GM19463 (cell line): ENCODE results near the gene KCNH4.
"Not testable (repeated sequence)": the region's sequence is repeated elsewhere in the genome, so short reads cannot be mapped to it uniquely, and the experiment has no call there.

ENCODE experiments used
- ATAC-seq: cut with Tn5 transposase; IDR thresholded peaks from one replicate; pipeline ENCODE4 v1.9.1; 2021; ENCODE audit warnings: mild to moderate bottlenecking, moderate library complexity; ENCODE audit not compliant: unreplicated experiment

Gene KCNH4

GRCh38 chr17:42197564-42198156 is 16.7 kb upstream of the KCNH4 start:
- no peak for ATAC-seq

- ATAC-seq, result peak; percentile 93
These were observed 13.3 kb upstream of the KCNH4 start, which contains the start of gene GHDC for GRCh38 chr17:42193969-42194899. TSS of gene GHDC (minus strand) at chr17:42194494. CDS start at chr17:42193581, 913 bp downstream.

- ATAC-seq, result no peak
These were observed 12.4 kb upstream of the KCNH4 start for GRCh38 chr17:42193216-42193968.

GRCh38 chr17:42192189-42193126 is 11.5 kb upstream of the KCNH4 start:
- ATAC-seq, result no peak

- ATAC-seq, result no peak
These were observed 10.3 kb upstream of the KCNH4 start for GRCh38 chr17:42191275-42191608.

GRCh38 chr17:42190491-42191274 is 9.7 kb upstream of the KCNH4 start:
- no peak for ATAC-seq

GRCh38 chr17:42189651-42189965 is 8.7 kb upstream of the KCNH4 start:
- ATAC-seq, result no peak

- ATAC-seq, result no peak
These were observed 8.1 kb upstream of the KCNH4 start for GRCh38 chr17:42188749-42189650.

GRCh38 chr17:42187833-42188232 is 6.9 kb upstream of the KCNH4 start:
- no peak for ATAC-seq

GRCh38 chr17:42186191-42186590 is 5.2 kb upstream of the KCNH4 start:
- not testable (repeated sequence) for ATAC-seq

- no peak for ATAC-seq
These were observed 4.6 kb upstream of the KCNH4 start for GRCh38 chr17:42185621-42185930.

GRCh38 chr17:42184713-42185620 is 4.0 kb upstream of the KCNH4 start, which contains the start of gene HCRT:
TSS of gene HCRT (minus strand) at chr17:42185452. CDS start at chr17:42185365, 87 bp downstream.
- ATAC-seq, result no peak

GRCh38 chr17:42183741-42184711 is 3.1 kb upstream of the KCNH4 start:
- peak; percentile 55 for ATAC-seq

GRCh38 chr17:42182927-42183734 is 2.2 kb upstream of the KCNH4 start:
- no peak for ATAC-seq

- ATAC-seq, result no peak
These were observed 887 bp upstream of the KCNH4 start for GRCh38 chr17:42181851-42182207.

- ATAC-seq, result no peak
These were observed 476 bp downstream of the KCNH4 start for GRCh38 chr17:42180411-42180921.
